NCI-H1092 treated with DMSO at 0.1 percent for 48 hours (cell line): Measurements from ENCODE around the gene GKN2.
A peak's percentile ranks its signal among the peaks of the same experiment; 100 is the strongest.
"Not testable (repeated sequence)": the region's sequence is repeated elsewhere in the genome, so short reads cannot be mapped to it uniquely, and the experiment has no call there.

ENCODE experiments used
- DNase-seq: peaks from one replicate; lab custom pipeline; 2025; lab: John Stamatoyannopoulos, UW

GKN2 gene

DNA sequence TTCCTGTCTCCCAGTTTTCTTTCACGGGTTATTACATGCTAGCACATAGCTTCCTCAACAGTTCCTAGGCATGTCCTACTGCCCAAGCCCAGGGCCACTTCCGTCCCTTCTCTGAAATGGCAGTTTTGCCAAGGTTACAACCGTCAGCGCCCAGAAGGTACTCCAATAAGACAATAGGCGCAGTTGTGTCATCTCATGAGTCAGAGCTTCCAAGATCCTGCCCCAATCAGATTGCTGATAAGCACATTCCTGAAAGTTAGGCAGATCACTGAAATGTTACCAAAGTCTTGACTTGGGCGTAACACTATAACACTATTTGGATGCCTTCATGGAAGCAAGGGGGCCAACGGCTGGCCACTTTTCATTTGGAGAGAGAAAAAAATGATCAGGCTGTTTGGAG is 34.2 kb downstream of the GKN2 start:
- no peak for DNase-seq

DNA sequence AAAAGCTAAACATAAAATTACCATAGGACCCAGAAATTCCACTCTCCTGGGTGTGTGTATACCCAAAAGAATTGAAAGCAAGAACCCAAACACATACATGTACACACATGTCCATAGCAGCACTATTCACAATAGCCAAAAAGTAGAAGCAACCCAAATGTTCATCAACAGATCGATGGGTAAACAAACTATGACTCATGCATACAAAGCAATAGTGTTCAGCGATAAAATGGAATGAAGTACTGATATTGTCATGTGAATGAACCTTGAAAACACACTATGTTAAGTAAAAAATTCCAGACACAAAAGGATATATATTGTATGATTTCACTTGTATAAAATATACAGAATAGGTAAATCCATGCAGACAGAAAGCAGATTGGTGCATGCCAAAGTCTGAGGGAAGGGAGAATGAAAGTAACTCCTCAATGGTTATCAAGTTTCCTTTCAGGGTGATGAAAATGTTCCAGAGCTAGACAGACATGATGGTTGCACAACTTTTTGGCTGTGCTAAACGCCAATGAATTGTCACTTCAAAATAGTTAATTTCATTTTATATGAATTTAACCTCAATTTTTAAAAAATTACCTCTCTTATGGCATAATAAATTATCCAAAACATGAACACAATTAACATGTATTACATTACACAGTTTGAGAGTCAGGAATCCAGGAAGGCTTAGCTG is 35.5 kb downstream of the GKN2 start:
- DNase-seq: no peak

DNA sequence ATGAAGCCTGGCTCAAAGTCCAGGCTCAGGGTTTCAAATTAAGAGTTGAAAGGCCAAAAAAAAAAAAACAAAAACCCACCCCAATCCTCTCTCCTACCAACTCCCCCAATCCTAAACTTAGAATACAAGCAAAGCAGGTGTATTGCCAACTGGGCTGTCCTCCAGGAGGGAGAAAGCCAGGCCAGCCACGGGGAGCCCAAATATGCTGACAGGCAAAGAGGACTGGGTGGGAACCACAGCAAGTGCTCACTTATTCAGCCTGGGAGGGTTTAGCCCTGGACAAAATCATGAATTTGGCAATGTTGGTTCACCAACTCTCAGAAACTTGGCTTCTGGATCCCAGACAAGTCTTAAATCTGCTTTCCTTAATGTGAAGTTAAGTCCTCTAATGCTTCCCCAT is 36.5 kb downstream of the GKN2 start:
- no peak for DNase-seq

DNA sequence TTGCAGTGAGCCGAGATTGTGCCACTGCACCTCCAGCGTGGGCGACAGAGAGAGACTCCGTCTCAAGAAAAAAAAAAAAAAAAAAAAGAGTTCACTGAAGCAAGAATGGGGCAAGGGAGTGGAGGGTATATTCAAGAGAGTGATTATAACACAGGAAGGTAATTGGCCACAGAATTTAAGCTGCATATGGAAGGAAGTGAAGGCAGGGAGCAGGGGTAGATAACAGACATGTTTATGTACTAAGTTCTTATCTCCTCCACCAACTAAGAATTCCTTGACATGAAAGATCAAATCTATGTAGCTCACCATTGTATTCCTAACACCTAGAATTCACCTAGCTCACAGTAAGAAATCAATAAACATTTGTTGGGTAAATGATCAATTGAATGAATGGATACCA is 37.3 kb downstream of the GKN2 start:
- DNase-seq: no peak

DNA sequence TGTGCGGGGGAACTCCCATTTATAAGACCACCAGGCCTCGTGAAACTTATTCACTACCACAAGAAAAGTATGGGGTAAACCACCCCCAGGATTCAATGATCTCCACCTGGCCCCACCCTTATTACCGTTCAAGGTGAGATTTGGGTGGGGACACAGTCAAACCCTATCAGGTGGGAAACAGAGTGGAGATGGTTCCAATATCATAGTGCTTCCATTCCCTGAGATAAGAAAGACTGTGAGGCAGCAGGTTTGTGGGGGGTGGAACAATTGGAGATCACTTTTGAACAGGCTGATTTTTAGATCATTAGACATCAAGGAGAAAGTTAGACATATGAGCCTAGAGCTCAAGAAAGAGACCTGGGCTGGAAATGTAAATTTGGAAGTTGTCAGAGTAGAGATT is 39.3 kb downstream of the GKN2 start:
- no peak for DNase-seq

DNA sequence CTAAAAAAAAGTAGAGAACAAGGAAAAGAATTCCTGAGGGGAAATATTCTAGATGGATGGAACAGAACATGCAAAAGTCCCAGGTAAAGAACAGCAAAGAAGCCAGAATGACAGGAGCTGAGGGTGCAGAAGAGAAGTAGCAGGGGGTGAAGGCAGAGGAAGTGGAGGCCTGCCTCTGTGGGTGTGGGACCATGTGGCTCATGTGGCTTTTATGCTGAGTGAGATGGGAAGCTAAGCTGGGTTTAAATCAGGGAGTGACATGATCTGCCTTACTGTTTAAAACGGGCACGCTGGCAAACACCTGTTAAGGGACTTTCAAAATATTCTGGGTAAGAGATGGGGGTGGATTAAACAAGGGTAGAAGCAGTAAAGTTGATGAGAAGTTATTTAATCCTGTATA is 40.0 kb downstream of the GKN2 start:
- no peak for DNase-seq

DNA sequence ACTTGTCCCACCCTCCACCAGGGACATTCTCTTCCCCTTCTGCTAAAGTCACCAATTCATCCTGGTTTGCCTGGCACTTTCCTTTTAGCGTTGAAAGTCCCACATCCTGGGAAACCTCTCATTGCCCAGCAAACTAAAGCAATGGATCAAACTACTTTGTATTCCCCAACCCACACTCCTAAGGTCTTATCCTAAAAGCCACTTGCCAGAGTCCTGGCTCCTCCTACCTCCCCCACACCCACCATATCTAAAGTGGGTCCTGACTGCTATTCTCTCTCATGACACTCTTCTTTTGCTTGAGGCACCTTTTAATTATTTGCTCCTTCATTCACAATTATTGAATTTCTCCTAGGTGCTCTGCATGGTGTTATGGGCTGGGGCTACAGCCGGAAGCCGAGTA is 40.6 kb downstream of the GKN2 start:
- DNase-seq: no peak

DNA sequence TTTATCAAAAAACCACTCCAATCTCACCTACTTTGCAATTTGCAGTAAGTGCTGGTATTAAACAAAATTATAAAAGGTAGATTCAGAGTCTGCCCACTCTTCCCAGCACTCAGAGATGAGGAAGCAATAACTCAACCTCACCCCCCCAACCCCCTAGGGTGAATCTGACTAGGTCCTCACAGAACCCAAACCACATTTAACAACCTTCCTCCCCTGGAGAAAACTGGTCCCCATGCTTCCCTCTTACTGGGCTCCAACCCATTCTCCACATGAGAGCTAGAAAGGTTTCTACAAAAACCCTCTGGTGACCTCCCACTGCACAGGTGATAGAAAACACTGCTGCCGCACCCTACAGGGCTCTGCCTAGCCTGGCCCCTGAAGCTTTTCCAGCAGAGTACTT is 41.0 kb downstream of the GKN2 start:
- DNase-seq: no peak

DNA sequence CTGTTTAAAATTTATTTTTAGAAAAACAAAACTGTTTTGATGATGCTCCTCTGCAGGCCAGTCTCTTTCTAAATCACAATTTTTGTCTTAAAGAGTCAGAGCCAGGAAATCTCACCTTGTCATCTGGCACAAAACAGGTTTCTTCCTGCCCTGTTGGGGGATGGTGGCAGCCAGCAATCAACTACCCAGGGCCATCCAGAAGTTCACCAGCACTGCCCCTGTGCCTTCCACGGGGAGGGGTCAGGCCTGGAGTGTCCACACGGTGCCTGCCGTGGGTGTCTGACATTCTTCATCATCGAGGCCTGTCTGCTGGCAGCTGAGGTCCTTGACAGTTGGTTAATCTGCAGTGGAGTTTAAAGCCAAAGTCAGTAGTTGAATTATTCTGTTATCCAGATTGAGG is 41.4 kb downstream of the GKN2 start:
- DNase-seq: no peak

DNA sequence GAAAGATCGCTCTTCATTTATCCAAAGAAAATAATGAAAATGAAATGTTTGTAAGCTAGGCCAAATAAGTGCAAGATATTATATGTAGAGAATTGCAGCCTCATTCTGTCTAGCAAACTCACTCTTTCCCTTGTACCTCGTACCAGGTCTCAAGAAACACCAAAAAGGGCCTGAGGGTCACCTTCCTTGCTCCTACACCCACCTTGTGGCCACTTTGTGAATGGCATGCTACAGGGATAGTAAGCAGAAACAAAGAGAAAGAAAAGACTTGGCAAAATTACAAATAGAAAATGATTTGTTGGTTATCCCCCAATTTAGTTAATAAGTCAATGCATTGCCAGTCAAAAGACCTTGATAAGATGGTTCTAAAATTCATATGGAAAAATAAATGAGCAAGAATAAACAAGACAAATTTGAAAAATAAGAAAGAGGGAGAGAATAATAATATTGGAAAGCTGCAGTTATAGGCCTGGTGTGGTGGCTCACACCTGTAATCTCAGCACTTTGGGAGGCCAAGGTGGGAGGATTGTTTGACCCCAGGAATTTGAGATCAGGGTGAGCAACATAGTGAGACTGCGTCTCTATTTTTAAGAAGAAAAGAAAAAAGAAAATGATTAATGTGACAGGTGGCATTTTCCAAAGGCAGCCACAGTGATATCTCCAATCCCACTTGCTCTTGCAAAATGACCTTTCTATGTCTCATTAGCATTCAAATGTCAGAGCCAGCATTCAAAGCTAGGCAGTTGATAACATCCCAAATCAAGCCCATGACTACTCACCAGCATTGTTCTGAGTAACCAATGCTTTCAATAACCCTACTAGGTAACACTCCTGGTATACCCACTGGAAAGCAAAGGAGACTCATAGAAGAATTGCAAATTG is 42.7 kb downstream of the GKN2 start:
- DNase-seq: peak; percentile 49

DNA sequence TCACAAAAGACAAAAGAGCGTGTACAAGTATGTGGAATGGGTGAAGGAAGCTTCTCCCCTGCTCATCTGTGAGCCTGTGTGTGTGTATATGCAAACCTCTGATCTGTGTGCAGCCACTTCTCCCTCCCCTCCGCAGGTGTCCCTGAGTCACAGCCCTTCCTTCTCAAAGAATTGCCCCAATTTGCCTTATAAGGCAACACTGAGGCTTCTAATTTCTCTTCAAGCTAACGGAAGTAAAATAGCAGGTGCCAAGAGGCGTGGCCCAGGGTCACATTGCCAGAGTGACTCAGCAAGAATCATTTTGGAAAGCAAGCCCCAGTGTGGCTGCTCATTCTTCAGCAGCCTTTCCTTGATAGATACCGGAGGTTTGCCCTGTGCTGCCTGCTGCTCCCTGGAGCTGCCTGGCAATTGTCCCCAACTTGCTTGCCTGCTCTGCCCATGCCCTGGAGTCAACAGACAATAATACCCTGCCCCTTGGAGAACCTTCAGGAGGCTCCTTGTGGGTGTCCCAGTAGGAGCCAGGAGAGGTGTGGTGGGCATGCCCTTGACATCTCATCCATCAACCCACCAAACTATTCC is 44.2 kb downstream of the GKN2 start:
- DNase-seq: no peak

DNA sequence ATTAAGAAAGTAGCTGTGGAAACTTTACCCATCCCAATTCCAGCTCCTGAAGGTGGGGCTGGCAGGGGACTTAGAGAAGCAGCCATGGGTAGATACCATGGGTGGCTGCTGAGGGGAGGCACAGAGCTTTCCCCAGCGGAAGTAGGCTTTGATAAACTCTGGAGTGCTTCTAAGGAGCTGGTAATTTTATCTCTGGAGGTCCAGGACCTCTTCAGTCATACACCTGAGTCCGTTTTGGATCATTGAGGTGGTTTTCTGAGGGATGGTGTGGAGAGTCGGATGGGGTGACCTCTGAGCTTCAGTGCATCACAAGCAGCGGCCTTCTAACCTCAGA is 44.8 kb downstream of the GKN2 start:
- no peak for DNase-seq

DNA sequence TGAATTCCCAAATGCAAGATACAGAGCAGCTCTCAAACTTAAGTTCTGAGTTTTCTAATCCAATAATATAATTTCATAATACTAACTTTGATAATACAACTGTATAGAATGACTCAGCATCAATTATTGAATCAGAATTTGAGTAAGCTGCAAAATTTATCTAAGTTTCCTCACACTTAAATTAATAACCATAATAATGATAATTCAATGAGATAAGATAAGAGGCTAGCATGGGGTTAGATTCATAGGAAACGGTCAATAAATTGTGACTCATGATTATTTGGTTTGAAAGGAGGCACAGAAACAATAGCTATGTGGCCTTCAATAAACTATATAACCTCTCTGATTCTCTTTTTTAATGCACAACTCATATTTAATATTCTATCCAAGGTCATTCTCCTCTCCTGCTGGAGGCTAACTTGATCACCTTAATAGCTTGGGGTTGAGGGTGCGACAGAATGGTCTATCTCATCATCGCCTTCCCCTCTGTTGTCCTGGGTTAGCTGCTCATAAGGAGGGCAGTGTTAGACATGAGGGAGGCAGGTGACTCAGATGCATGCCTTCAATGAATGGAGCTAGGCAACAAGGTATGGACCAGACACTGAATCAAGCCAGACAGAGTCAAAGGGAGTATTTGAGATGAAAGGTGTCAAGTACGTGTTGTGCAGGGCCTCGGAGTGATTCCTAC is 45.3 kb downstream of the GKN2 start:
- DNase-seq: no peak

DNA sequence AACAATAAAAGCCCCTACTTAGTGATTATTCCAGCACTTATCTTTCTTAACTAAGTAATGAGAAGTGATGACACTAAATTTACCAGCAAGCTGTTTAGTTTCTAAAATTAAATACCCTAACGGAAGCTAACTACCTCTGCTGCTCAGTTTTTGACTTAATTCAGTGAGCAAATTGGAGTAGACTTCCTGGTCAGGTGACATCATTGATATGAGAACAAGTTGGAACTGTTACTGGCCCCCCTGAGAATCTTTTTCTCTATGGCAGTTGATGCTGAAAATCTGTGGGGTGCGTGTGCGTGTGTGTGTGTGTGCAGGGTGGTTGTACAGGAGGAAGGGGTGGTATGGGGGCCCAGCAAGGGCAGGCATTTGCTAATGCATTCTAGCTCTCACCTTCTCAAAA is 46.0 kb downstream of the GKN2 start:
- DNase-seq: no peak

DNA sequence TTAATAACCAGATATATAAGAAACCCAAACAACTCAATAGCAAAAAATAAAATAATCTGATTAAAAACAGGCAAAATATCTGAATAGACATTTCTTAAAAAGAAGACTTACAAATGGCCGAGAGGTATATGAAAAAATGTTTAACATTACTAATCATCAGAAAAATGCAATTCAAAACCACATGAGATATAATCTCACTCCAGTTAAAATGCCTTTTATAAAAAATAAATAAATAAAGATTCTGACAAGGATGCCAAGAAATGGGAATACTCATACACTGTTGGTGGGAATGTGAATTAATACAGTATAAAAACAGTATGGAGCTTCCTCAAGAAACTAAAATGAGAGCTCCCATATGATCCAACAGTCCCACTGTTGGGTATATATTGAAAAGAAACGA is 47.6 kb downstream of the GKN2 start:
- no peak for DNase-seq

DNA sequence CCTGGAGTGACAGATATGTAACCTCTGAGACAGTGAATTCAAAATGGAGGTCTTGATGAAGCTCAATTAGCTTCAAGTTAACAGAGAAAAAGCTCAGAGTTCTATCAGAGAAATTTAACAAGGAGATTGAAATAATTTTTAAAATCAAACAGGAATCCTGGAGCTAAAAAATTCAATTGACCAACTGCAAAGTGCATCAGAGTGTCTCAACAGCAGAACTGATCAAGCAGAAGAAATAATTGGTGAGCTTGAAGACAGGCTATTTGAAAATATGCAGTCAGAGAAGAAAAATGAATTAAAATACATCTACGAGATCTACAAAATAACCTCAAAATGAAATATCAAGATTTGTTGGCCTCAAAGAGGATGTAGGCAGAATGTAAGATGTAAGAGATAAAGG is 51.1 kb downstream of the GKN2 start:
- DNase-seq: no peak

DNA sequence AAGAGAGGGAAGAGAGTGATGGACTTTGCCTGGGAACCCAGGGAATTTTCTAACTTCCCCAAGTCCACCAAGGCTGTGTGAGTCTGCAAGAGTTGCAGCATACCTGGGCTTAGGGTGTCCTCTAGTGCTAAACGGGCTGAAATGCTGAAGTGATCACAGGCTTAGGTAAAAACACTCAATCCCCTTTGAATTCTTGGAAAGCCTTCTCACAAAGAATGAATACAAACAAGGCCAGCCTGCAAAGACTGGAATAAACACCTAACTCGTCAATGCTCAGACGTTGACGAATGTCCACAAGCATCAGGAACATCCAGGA is 51.5 kb downstream of the GKN2 start:
- DNase-seq: no peak

DNA sequence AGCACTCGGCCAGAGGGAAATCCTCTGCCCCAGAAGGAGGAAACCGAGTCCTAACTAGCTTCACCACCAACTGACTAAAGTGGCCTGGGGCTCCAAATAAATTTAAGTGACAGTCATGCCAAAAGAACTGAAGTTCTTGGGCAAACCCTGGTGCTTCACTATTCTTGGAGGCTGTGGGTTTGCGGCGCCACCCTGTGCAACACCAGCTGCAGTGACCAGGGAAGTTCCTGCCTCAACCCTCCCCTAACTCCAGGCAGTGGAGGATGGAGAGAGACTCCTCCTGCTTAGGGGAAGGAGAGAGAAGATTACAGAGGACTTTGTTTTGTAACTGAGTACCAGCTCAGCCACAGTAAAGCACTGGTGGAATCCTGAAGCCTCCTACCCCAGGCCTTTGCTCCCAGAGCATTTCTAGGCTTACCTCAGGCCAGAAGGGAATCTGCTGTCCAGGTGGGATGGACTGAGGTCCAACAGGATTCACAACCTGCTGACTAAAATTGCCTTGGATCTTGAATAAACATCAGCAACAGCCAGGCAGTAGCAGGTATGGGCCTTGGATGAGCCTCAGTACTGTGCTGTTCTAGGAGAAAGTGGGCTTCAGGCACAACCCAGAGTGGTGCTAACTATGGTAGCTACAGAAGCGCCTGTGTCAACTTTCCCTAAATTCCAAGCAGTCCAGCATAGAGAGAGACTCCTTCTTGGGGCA is 52.0 kb downstream of the GKN2 start:
- no peak for DNase-seq

DNA sequence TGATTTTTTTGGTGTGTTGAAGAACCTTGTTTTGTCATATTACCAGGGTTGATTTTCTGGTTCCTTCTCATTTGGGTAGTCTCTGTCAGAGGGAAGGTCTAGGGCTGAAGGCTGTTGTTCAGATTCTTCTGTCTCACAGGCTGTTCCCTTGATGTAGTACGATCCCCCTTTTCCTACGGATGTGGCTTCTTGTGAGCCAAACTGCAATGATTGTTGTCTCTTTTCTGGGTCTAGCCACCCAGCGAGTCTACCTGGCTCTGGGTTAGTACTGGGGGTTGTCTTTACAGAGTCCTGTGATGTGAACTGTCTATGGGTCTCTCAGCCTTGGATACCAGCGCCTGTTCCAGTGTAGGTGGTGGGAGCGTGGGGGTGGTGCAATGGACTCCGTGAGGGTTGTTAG is 56.7 kb downstream of the GKN2 start:
- DNase-seq: not testable (repeated sequence)
